Neutrophil (primary cell): ENCODE data around the gene NMUR2.

Experiments
- H3K27ac ChIP-seq: fragments of 200-600 bp; sonication (generic); 2 replicates; pipeline ENCODE4 v1.5.1; 2016; ENCODE audit warnings: mild to moderate bottlenecking, moderate library complexity
- H3K27me3 ChIP-seq: fragments of 200-600 bp; sonication (generic); 2 replicates; pipeline ENCODE4 v1.6.0; 2016; ENCODE audit warnings: mild to moderate bottlenecking
- H3K36me3 ChIP-seq: fragments of 200-600 bp; sonication (generic); 2 replicates; pipeline ENCODE4 v1.5.1; 2017
- H3K4me1 ChIP-seq, 2 experiments: fragments of 200-600 bp in 1 of 2; sonication (generic) in 1 of 2; 1 replicate in 1 of 2; 2 replicates in 1 of 2; pipeline versions ENCODE4 v1.5.1 to v1.6.1; 2013 to 2016; ENCODE audit warnings: low read depth in 1 of 2, low read length in 1 of 2, mild to moderate bottlenecking in 1 of 2, moderate library complexity in 1 of 2; ENCODE audit not compliant: control insufficient read depth in 1 of 2, insufficient read depth in 1 of 2
- H3K4me3 ChIP-seq, 2 experiments: fragments of 200-600 bp in 1 of 2; sonication (generic) in 1 of 2; 1 replicate in 1 of 2; 2 replicates in 1 of 2; pipeline ENCODE4 v1.5.1; 2013 to 2016; ENCODE audit warnings: low read depth in 1 of 2, low read length in 1 of 2, mild to moderate bottlenecking in 1 of 2, moderate library complexity in 1 of 2
- H3K9me3 ChIP-seq: fragments of 200-600 bp; sonication (generic); 2 replicates; pipeline ENCODE4 v1.5.1; 2016
- TF ChIP-seq, protein P1 (sequence below): fragments of 200-600 bp; sonication (generic); IDR thresholded peaks from 2 replicates; pipeline ENCODE4 v1.5.1; 2016; ENCODE audit warnings: antibody characterized with exemption

The NMUR2 gene

DNA sequence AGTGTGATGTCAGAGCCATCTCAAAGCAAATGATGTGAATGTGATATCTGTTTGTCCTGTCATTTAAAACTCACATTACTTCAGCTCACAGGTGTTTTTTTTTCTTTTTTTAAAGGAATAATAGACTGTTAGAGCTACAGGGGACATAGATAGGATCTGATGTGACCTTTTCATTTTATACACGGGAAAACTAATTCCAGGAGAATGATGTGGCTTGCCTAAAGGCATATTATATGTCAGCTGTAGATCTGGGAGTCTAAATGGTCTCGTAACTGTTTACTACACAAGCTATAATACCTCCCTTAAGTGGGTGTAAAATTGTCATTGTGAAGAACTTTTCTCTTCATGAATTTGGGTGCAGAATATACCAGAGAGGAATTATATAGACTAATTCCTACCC lies 2.0 kb downstream of the NMUR2 start:
- Histone ChIP-seq H3K36me3 (no peaks in the 10 kb centered on the region), H3K27ac (no peak overlapping the region), H3K9me3 (no peaks in the 10 kb centered on the region), H3K27me3 (no peaks in the 10 kb centered on the region), H3K4me1 (no peaks in the 10 kb centered on the region), H3K4me3 (no peak overlapping the region)
- TF ChIP-seq, protein P1, sequence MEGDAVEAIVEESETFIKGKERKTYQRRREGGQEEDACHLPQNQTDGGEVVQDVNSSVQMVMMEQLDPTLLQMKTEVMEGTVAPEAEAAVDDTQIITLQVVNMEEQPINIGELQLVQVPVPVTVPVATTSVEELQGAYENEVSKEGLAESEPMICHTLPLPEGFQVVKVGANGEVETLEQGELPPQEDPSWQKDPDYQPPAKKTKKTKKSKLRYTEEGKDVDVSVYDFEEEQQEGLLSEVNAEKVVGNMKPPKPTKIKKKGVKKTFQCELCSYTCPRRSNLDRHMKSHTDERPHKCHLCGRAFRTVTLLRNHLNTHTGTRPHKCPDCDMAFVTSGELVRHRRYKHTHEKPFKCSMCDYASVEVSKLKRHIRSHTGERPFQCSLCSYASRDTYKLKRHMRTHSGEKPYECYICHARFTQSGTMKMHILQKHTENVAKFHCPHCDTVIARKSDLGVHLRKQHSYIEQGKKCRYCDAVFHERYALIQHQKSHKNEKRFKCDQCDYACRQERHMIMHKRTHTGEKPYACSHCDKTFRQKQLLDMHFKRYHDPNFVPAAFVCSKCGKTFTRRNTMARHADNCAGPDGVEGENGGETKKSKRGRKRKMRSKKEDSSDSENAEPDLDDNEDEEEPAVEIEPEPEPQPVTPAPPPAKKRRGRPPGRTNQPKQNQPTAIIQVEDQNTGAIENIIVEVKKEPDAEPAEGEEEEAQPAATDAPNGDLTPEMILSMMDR: no peak

DNA sequence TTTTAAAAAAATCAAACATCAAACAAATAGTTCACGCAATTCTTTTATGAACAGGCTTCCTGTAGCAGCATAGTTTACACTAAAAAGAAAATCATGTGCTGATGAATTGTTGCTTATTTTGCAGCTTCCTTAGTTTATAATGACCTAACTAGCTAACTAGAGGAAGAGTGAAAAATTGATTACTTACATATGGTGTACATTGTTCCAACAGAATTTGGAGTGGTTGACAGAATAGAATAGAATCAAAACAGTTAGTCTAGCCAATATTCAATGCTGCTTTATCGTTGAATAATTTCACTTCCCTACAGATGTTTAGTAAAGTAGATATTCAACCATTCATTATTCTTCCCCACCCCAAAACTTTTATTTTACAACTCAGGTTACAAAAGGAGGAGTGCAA lies 4.2 kb downstream of the NMUR2 start:
- H3K27ac ChIP-seq: no peak overlapping the region
- TF ChIP-seq, protein P1: no peak

DNA sequence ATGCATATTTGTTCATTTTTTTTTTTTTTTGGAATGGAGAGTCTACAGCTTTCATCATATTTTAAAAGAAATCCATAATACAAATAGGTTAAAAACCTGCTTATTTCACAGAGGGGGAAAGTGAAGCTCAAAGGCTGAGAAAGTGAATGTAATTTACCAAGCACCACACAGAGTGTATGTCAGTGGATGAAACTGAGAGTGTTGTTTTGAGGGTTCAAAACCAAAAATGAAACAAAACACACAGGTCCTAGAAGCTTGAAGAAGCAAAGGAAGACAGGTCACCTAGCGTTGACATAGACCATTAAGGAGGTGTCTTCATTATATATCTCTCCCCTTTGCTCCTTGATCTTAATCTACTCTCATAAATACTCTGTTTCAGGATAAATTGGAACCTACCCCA lies 7.5 kb downstream of the NMUR2 start:
- no peaks in the 10 kb centered on the region for H3K36me3 ChIP-seq
- no peaks in the 10 kb centered on the region for H3K4me1 ChIP-seq

More for the DNA sequence above, 4.2 kb downstream of the NMUR2 start:
- no peak overlapping the region for H3K4me3 ChIP-seq
- no peaks in the 10 kb centered on the region for H3K36me3 ChIP-seq
- H3K27me3 ChIP-seq: no peaks in the 10 kb centered on the region
- no peaks in the 10 kb centered on the region for H3K9me3 ChIP-seq
- H3K4me1 ChIP-seq: no peaks in the 10 kb centered on the region

DNA sequence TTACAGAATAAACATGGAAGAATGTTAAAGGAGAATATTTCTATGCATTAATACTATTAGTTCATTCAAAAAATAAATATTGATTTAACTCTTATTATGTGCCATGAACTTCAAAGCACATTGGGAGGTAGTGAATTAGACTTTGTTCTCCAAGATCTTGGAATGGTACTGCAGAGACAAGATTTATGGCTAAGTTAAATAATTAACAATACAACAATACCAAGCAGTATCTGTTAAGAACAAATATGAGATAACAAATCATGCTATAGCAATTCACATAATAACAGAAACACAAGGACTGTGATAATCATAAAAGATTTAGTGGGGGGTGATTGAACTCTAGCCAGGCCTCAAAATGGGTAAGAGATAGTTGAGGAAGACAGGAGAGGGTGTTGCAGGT lies 11.6 kb downstream of the NMUR2 start:
- no peaks in the 10 kb centered on the region for H3K27me3 ChIP-seq
- TF ChIP-seq, protein P1: no peak
- H3K4me1 ChIP-seq: no peaks in the 10 kb centered on the region
- no peak overlapping the region for H3K4me3 ChIP-seq
- H3K36me3 ChIP-seq: no peaks in the 10 kb centered on the region
- no peaks in the 10 kb centered on the region for H3K9me3 ChIP-seq
- no peak overlapping the region for H3K27ac ChIP-seq

More for the DNA sequence above, 7.5 kb downstream of the NMUR2 start:
- TF ChIP-seq, protein P1: no peak
- Histone ChIP-seq H3K27ac (no peak overlapping the region), H3K27me3 (no peaks in the 10 kb centered on the region), H3K9me3 (no peaks in the 10 kb centered on the region), H3K4me3 (no peak overlapping the region)

DNA sequence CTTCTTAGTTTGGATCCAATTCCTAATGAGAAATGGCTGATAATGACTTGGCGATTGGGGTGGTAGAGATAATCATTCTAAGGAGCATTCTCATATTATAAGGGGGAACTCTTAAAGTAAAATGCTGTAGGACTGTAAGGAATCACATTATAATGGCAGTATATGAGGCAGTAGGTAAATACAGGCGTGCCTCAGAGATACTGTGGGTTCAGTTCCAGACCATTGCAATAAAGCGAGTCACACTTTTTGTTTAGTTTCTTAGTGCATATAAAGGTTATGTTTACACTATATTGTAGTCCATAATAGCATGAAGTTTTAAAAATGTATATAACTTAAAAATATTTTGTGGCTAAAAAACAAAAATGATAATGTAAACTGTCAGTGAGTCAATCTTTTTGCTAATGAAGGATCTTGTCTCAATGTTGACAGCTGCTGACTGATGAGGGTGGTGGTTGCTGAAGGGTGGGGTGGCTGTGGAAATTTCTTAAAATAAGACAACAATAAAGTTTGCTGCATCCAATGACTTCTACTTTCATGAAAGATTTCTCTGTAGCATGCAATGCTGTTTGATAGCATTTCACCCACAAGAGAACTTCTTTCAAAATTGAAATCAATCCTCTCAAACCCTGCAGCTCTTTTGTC lies 15.8 kb downstream of the NMUR2 start:
- TF ChIP-seq, protein P1: no peak
- Histone ChIP-seq H3K27ac (no peak overlapping the region), H3K27me3 (no peaks in the 10 kb centered on the region), H3K4me1 (no peaks in the 10 kb centered on the region), H3K36me3 (no peaks in the 10 kb centered on the region), H3K4me3 (no peak overlapping the region), H3K9me3 (no peaks in the 10 kb centered on the region)
